Endodermal cell (in vitro differentiated cells): ENCODE measurements around the gene SHKBP1. TPM values are rescaled to one million over a fixed set of nuclear protein-coding genes. Genes with fewer than 3 reads are reported as not detected.

Source experiments
- DNase-seq: peaks from one replicate; pipeline ENCODE4 v3.0.0-alpha.2; 2017
- H3K27ac ChIP-seq: 2 replicates; pipeline ENCODE4 v1.5.1; 2013; ENCODE audit warnings: mild to moderate bottlenecking, low read depth, low read length, moderate library complexity
- H3K27me3 ChIP-seq: 2 replicates; pipeline ENCODE4 v1.6.1; 2013; ENCODE audit warnings: mild to moderate bottlenecking, low read length, moderate library complexity; ENCODE audit not compliant: insufficient read depth, control insufficient read depth, poor library complexity, severe bottlenecking
- H3K36me3 ChIP-seq: 2 replicates; pipeline ENCODE4 v1.7.0; 2013; ENCODE audit warnings: mild to moderate bottlenecking, low read length, moderate library complexity; ENCODE audit not compliant: control insufficient read depth, insufficient read depth
- H3K4me1 ChIP-seq: one replicate; pipeline ENCODE4 v1.7.0; 2013; ENCODE audit warnings: low read length; ENCODE audit not compliant: control insufficient read depth, insufficient read depth
- H3K4me3 ChIP-seq: 2 replicates; pipeline ENCODE4 v1.5.1; 2013; ENCODE audit warnings: mild to moderate bottlenecking, low read length, moderate library complexity
- H3K9ac ChIP-seq: 2 replicates; pipeline ENCODE4 v1.6.1; 2013; ENCODE audit warnings: mild to moderate bottlenecking, low read length, moderate library complexity; ENCODE audit not compliant: poor library complexity, severe bottlenecking; ENCODE audit errors: extremely low read depth
- H3K9me3 ChIP-seq: 2 replicates; pipeline ENCODE4 v1.6.1; 2013; ENCODE audit warnings: mild to moderate bottlenecking, low read length, moderate library complexity; ENCODE audit not compliant: control insufficient read depth
- H3K27ac Mint-ChIP-seq: 2 replicates; pipeline ENCODE4 v1.8.0; 2020; ENCODE audit warnings: mixed read lengths
- H3K27me3 Mint-ChIP-seq: 2 replicates; pipeline ENCODE4 v1.8.0; 2021; ENCODE audit warnings: mild to moderate bottlenecking, mixed read lengths; ENCODE audit not compliant: insufficient read depth
- H3K36me3 Mint-ChIP-seq: 2 replicates; pipeline ENCODE4 v1.8.0; 2020; ENCODE audit warnings: low read depth, mixed read lengths
- H3K4me1 Mint-ChIP-seq: 2 replicates; pipeline ENCODE4 v1.8.0; 2020; ENCODE audit warnings: mixed read lengths
- H3K4me3 Mint-ChIP-seq: 2 replicates; pipeline ENCODE4 v1.8.0; 2020; ENCODE audit warnings: mild to moderate bottlenecking, moderate library complexity, mixed read lengths
- H3K9me3 Mint-ChIP-seq: 2 replicates; pipeline ENCODE4 v1.8.0; 2020; ENCODE audit warnings: mild to moderate bottlenecking, mixed read lengths
- WGBS, 2 experiments: methylation state at CpG; one replicate each; pipeline versions ENCODE4 v1.1.5 to v1.1.7; 2013; ENCODE audit warnings: missing lambda C conversion rate in 2 of 2, mixed read lengths in 1 of 2; ENCODE audit not compliant: insufficient coverage in 1 of 2, insufficient read length in 1 of 2; 5-methylcytosine and 5-hydroxymethylcytosine counted together
- total RNA-seq, 2 donors: library from RNA; stranded (reverse); fragmentation: NEBNext Ultra II Directional in 1 of 2; extraction: Animal tissue kit (Norgen Biotek cat#: 25700) in 1 of 2; gene quantifications; 2 replicates in 1 of 2; 3 replicates in 1 of 2; pipeline ENCODE4 v1.2.1, GENCODE V29; 2021
- TF ChIP-seq, protein P1 (sequence below): fragments of 200-600 bp; sonication (generic); conservative IDR thresholded peaks from 2 replicates; pipeline ENCODE4 v1.5.0; 2021; ENCODE audit warnings: antibody characterized with exemption, mild to moderate bottlenecking

The SHKBP1 gene
- total RNA-seq, 2 donors from 2014 or later, result 110 TPM

GRCh38 chr19:40585241-40585981, 8.7 kb downstream of the SHKBP1 start:
- H3K9me3 ChIP-seq, result no peaks in the 10 kb centered on the region

DNA sequence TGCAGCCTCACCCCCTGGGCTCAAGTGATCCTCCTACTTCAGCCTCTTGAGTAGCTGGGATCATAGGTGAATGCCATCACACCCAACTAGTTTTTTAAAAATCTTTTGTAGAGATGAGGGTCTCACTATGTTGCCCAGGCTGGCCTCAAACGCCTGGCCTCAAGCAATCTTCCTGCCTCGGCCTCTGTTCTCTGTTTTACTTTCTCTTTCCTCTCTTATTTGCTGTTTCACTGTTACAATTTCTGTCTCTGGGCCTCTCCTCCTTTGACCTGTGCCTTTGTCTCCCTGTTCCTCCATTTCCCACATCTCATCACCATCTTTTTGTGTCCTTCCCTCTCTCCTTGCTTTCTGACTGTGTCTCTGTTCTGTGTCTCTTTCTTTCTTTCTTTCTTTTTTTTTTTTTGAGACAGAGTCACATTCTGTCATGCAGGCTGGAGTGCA, 9.3 kb downstream of the SHKBP1 start:
- H3K36me3 Mint-ChIP-seq, result peaks cover 60% of the 10 kb centered on the region
- no peaks in the 10 kb centered on the region for H3K9me3 Mint-ChIP-seq
- 80 to 81% methylated on average over 1 to 2 of the region's 2 CpGs for WGBS, 2 experiments
- H3K4me3 Mint-ChIP-seq, result no peak overlapping the region
- H3K36me3 ChIP-seq, result peaks cover 27% of the 10 kb centered on the region
- H3K27me3 ChIP-seq, result no peaks in the 10 kb centered on the region
- no peak overlapping the region for H3K27ac Mint-ChIP-seq
- no peaks in the 10 kb centered on the region for H3K4me1 Mint-ChIP-seq
- H3K9me3 ChIP-seq, result no peaks in the 10 kb centered on the region
- H3K27me3 Mint-ChIP-seq, result no peaks in the 10 kb centered on the region
- no peak overlapping the region for H3K4me3 ChIP-seq
- no peak overlapping the region for H3K27ac ChIP-seq
- TF ChIP-seq, protein P1, sequence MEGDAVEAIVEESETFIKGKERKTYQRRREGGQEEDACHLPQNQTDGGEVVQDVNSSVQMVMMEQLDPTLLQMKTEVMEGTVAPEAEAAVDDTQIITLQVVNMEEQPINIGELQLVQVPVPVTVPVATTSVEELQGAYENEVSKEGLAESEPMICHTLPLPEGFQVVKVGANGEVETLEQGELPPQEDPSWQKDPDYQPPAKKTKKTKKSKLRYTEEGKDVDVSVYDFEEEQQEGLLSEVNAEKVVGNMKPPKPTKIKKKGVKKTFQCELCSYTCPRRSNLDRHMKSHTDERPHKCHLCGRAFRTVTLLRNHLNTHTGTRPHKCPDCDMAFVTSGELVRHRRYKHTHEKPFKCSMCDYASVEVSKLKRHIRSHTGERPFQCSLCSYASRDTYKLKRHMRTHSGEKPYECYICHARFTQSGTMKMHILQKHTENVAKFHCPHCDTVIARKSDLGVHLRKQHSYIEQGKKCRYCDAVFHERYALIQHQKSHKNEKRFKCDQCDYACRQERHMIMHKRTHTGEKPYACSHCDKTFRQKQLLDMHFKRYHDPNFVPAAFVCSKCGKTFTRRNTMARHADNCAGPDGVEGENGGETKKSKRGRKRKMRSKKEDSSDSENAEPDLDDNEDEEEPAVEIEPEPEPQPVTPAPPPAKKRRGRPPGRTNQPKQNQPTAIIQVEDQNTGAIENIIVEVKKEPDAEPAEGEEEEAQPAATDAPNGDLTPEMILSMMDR, result no peak
- DNase-seq, result no peak
- no peak overlapping the region for H3K9ac ChIP-seq
- no peaks in the 10 kb centered on the region for H3K4me1 ChIP-seq

More at GRCh38 chr19:40585241-40585981, 8.7 kb downstream of the SHKBP1 start:
- DNase-seq, result no peak
- no peaks in the 10 kb centered on the region for H3K4me1 Mint-ChIP-seq
- no peak overlapping the region for H3K4me3 ChIP-seq
- no peak overlapping the region for H3K9ac ChIP-seq
- no peaks in the 10 kb centered on the region for H3K27me3 ChIP-seq
- H3K27ac ChIP-seq, result no peak overlapping the region
- H3K9me3 Mint-ChIP-seq, result no peaks in the 10 kb centered on the region
- no peaks in the 10 kb centered on the region for H3K4me1 ChIP-seq
- no peaks in the 10 kb centered on the region for H3K27me3 Mint-ChIP-seq
- TF ChIP-seq, protein P1, result no peak
- peaks cover 65% of the 10 kb centered on the region for H3K36me3 Mint-ChIP-seq
- no peak overlapping the region for H3K4me3 Mint-ChIP-seq
- H3K36me3 ChIP-seq, result peaks cover 30% of the 10 kb centered on the region
- H3K27ac Mint-ChIP-seq, result no peak overlapping the region
- 90 to 93% methylated on average over 10 to 11 of the region's 11 CpGs for WGBS, 2 experiments

GRCh38 chr19:40586611-40587010, 9.9 kb downstream of the SHKBP1 start:
- H3K27me3 Mint-ChIP-seq, result no peaks in the 10 kb centered on the region
- H3K27ac Mint-ChIP-seq, result no peak overlapping the region
- WGBS, 2 experiments, result 91 to 97% methylated on average over 14 of the region's 14 CpGs
- no peaks in the 10 kb centered on the region for H3K4me1 Mint-ChIP-seq
- no peak overlapping the region for H3K9ac ChIP-seq
- H3K4me3 ChIP-seq, result no peak overlapping the region
- no peak overlapping the region for H3K4me3 Mint-ChIP-seq
- DNase-seq, result no peak
- H3K36me3 Mint-ChIP-seq, result peaks cover 61% of the 10 kb centered on the region
- H3K4me1 ChIP-seq, result no peaks in the 10 kb centered on the region
- peaks cover under 1% of the 10 kb centered on the region for H3K9me3 Mint-ChIP-seq
- TF ChIP-seq, protein P1, result no peak
- peaks cover 31% of the 10 kb centered on the region for H3K36me3 ChIP-seq
- H3K27me3 ChIP-seq, result no peaks in the 10 kb centered on the region
- no peaks in the 10 kb centered on the region for H3K9me3 ChIP-seq
- no peak overlapping the region for H3K27ac ChIP-seq
